KMS-11 (cell line): ENCODE results near the gene ABCC5.

Experiments
- H2AFZ ChIP-seq: fragments of 200-600 bp; sonication (generic); 2 replicates; pipeline ENCODE4 v1.6.1; 2016; ENCODE audit warnings: antibody characterized with exemption, mixed run types, low read depth
- H3K27ac ChIP-seq: fragments of 200-600 bp; sonication (generic); 2 replicates; pipeline ENCODE4 v1.6.1; 2016; ENCODE audit warnings: mild to moderate bottlenecking, mixed run types
- H3K27me3 ChIP-seq: fragments of 200-600 bp; sonication (generic); 2 replicates; pipeline ENCODE4 v1.6.1; 2017; ENCODE audit warnings: mild to moderate bottlenecking, low read depth, mixed run types, moderate library complexity; ENCODE audit not compliant: insufficient read depth
- H3K36me3 ChIP-seq: fragments of 200-600 bp; sonication (generic); 2 replicates; pipeline ENCODE4 v1.6.1; 2017; ENCODE audit warnings: mild to moderate bottlenecking, mixed run types; ENCODE audit not compliant: insufficient read depth
- H3K4me1 ChIP-seq: fragments of 200-600 bp; sonication (generic); 2 replicates; pipeline ENCODE4 v1.6.1; 2016; ENCODE audit warnings: mild to moderate bottlenecking, low read depth, mixed run types; ENCODE audit not compliant: poor library complexity, severe bottlenecking
- H3K4me2 ChIP-seq: fragments of 200-600 bp; sonication (generic); 2 replicates; pipeline ENCODE4 v1.7.0; 2016; ENCODE audit warnings: mild to moderate bottlenecking, mixed run types
- H3K4me3 ChIP-seq: fragments of 200-600 bp; sonication (generic); IDR thresholded peaks from 2 replicates; pipeline ENCODE4 v1.6.1; 2017; ENCODE audit warnings: low read depth, low read length, mixed read lengths; ENCODE audit not compliant: insufficient read depth
- H3K79me2 ChIP-seq: fragments of 200-600 bp; sonication (generic); 2 replicates; pipeline ENCODE4 v1.6.1; 2016; ENCODE audit warnings: low read depth, mixed run types; ENCODE audit not compliant: insufficient read depth
- H3K9ac ChIP-seq: fragments of 200-600 bp; sonication (generic); 2 replicates; pipeline ENCODE4 v1.6.1; 2016; ENCODE audit warnings: mild to moderate bottlenecking, mixed run types
- H4K20me1 ChIP-seq: fragments of 200-600 bp; sonication (generic); 2 replicates; pipeline ENCODE4 v1.6.1; 2016; ENCODE audit warnings: mild to moderate bottlenecking, mixed run types; ENCODE audit not compliant: insufficient read depth
- TF ChIP-seq, protein P1 (sequence below): fragments of 200-600 bp; sonication (generic); conservative IDR thresholded peaks from 2 replicates; pipeline ENCODE4 v1.6.1; 2017; ENCODE audit warnings: low read depth, mild to moderate bottlenecking, antibody characterized with exemption, low read length, moderate library complexity, mixed read lengths

Gene ABCC5

GRCh38 chr3:183962807-183963206, 54.9 kb downstream of the ABCC5 start:
- no peak overlapping the region for H3K4me3 ChIP-seq
- no peak overlapping the region for H3K27ac ChIP-seq
- no peaks in the 10 kb centered on the region for H3K79me2 ChIP-seq
- H2AFZ ChIP-seq = no peak overlapping the region
- no peaks in the 10 kb centered on the region for H3K4me1 ChIP-seq
- TF ChIP-seq, protein P1, sequence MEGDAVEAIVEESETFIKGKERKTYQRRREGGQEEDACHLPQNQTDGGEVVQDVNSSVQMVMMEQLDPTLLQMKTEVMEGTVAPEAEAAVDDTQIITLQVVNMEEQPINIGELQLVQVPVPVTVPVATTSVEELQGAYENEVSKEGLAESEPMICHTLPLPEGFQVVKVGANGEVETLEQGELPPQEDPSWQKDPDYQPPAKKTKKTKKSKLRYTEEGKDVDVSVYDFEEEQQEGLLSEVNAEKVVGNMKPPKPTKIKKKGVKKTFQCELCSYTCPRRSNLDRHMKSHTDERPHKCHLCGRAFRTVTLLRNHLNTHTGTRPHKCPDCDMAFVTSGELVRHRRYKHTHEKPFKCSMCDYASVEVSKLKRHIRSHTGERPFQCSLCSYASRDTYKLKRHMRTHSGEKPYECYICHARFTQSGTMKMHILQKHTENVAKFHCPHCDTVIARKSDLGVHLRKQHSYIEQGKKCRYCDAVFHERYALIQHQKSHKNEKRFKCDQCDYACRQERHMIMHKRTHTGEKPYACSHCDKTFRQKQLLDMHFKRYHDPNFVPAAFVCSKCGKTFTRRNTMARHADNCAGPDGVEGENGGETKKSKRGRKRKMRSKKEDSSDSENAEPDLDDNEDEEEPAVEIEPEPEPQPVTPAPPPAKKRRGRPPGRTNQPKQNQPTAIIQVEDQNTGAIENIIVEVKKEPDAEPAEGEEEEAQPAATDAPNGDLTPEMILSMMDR = no peak
- H3K36me3 ChIP-seq = no peaks in the 10 kb centered on the region
- H3K9ac ChIP-seq = no peak overlapping the region
- no peaks in the 10 kb centered on the region for H3K27me3 ChIP-seq
- no peaks in the 10 kb centered on the region for H4K20me1 ChIP-seq
- no peak overlapping the region for H3K4me2 ChIP-seq

- TF ChIP-seq, protein P1 = no peak
- H3K79me2 ChIP-seq = no peaks in the 10 kb centered on the region
- H3K4me3 ChIP-seq = no peak overlapping the region
- H3K4me1 ChIP-seq = no peaks in the 10 kb centered on the region
- H3K9ac ChIP-seq = no peak overlapping the region
- H3K27me3 ChIP-seq = no peaks in the 10 kb centered on the region
- no peaks in the 10 kb centered on the region for H3K36me3 ChIP-seq
- H3K27ac ChIP-seq = no peak overlapping the region
- no peaks in the 10 kb centered on the region for H4K20me1 ChIP-seq
- H2AFZ ChIP-seq = no peak overlapping the region
- H3K4me2 ChIP-seq = no peak overlapping the region
Observed at GRCh38 chr3:183959214-183959613, 58.5 kb downstream of the ABCC5 start.

GRCh38 chr3:183958775-183959174, 58.9 kb downstream of the ABCC5 start:
- Histone ChIP-seq H3K36me3 (no peaks in the 10 kb centered on the region), H3K4me1 (no peaks in the 10 kb centered on the region), H3K27ac (no peak overlapping the region), H4K20me1 (no peaks in the 10 kb centered on the region), H3K27me3 (no peaks in the 10 kb centered on the region), H3K4me2 (no peak overlapping the region), H3K4me3 (no peak overlapping the region), H3K9ac (no peak overlapping the region), H3K79me2 (no peaks in the 10 kb centered on the region), H2AFZ (no peak overlapping the region)
- TF ChIP-seq, protein P1 = no peak

DNA sequence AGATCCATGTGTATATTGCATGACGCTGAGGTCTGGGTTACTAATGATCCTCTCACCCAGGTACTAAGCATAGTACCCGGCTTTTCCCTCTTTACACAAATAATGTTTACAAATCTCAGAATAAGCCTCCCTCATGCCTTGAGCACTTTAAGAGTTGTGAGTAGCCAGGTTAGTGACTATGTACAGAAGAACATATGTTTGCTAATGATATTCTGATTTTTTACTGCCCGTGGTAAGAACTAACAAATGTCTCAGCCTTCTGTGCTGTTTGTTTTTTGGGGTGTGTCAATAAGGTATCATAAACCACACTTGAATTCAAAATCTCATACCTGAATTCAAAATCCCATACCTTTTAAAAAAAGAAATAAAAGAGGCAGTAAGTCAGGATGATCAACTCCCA, 59.5 kb downstream of the ABCC5 start:
- H3K79me2 ChIP-seq = no peaks in the 10 kb centered on the region
- H4K20me1 ChIP-seq = no peaks in the 10 kb centered on the region
- H3K27me3 ChIP-seq = no peaks in the 10 kb centered on the region
- no peaks in the 10 kb centered on the region for H3K4me1 ChIP-seq
- H3K9ac ChIP-seq = no peak overlapping the region
- no peak overlapping the region for H3K4me2 ChIP-seq
- TF ChIP-seq, protein P1 = no peak
- no peak overlapping the region for H3K4me3 ChIP-seq
- no peak overlapping the region for H2AFZ ChIP-seq
- H3K36me3 ChIP-seq = no peaks in the 10 kb centered on the region
- H3K27ac ChIP-seq = no peak overlapping the region
